Omental fat pad (tissue), 4 donors: Measurements from ENCODE around the gene PSMB4. TPM values are rescaled to one million over a fixed set of nuclear protein-coding genes. Genes with fewer than 3 reads are reported as not detected.

Experiments used
- ATAC-seq: fragments of 150-250 bp; one replicate; pipeline ENCODE4 v1.9.1; 2016; ENCODE audit warnings: mild to moderate bottlenecking, moderate library complexity; ENCODE audit not compliant: low FRiP score
- DNase-seq: peaks from one replicate; pipeline ENCODE4 v3.0.0-alpha.2; 2019; ENCODE audit warnings: low spot score
- CTCF ChIP-seq, 3 donors: fragments of 450-650 bp; IDR thresholded peaks; one replicate each; pipeline ENCODE4 v1.5.1; 2016 to 2017; ENCODE audit warnings: antibody characterized with exemption in 3 of 3, mild to moderate bottlenecking in 3 of 3, moderate library complexity in 2 of 3
- total RNA-seq, 4 donors: library from RNA; depleted of rRNA; stranded (reverse); fragments of >200 nt; gene quantifications; one replicate each; pipeline ENCODE4 v1.1.0, GENCODE V29; 2016

Gene PSMB4
- total RNA-seq, 4 donors from 2014 or later: 218 to 238 (median 231) TPM

DNA sequence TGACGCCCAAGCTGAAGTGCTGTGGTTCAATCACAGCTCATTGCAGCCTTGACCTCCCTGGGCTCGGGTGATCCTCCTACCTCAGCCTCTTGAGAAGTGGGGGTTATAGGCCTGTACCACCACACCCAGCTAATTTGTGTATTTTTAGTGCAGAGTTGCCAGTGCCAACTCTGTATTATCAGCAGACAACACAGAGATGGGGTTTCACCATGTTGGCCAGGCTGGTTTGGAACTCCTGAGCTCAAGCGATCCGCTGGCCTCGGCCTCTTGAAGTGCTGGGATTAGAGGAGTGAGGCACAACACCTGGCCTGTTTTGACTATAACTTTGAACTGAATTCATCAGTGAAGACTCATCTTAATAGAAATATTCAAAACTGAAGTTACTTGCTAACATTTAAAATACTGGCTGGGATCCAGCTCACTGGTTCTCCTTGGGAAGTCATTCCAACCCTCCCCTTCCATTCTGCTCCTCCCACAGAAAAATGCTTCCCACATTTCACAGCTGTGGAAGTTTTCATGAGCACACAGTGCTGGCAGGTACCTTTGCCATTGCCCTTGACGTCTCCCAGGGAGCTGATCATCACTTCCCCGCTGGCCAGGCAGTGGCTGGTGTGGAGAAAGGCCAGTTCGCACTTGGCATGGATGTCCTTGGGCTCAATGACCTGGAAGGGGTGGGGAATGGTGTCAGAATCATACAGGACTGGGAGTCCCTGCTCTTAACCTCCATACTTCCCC, 31.5 kb upstream of the PSMB4 start:
- ATAC-seq (peak; percentile 64), DNase-seq (no peak)
- TF ChIP-seq CTCF (IDR thresholded peaks at IDR 0.05): no peak

DNA sequence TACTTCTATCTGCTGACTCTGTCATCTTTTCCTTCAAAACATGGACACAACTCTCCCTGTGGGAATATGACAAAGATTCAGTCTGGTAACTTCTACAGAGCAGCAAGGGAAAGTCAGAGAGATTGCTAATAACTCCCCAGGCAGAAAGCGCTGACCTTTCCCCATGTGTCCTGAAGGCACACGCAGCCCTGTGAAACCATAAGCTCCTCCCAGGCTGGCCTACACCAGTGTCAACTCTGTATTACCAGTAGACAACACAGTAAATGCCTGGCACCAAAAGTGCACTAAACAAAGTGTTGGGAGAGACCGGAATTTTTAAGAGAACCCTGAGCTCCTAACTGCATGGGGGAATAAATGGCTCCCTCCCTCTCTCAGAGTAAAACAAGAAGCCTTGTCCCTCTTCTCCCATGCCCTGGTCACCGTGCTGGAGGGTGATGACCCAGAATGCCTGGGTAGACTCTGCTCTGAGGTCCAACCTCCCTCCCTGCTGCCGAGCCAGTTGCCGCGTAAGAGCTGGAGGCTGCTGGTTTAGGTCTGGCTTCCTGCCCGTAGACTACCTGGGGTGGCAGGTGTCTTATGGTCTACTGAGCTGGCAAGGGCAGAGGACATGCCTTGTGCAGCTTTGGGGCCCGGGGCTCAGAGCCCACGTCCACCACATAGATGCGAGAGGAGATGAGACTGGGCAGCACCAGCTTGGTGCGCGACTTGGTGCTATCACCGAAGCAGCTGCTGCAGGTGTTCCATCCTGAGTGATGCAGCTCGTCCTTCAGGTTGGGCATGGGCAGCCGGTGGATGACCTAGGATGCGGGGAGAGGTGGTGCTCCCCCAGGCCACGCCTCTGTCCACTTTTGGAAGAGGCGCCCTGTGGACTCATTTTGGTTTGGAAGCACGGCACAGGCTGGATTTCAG, 30.7 kb upstream of the PSMB4 start:
- no peak for ATAC-seq
- DNase-seq: no peak
- TF ChIP-seq CTCF (IDR thresholded peaks at IDR 0.05): no peak

DNA sequence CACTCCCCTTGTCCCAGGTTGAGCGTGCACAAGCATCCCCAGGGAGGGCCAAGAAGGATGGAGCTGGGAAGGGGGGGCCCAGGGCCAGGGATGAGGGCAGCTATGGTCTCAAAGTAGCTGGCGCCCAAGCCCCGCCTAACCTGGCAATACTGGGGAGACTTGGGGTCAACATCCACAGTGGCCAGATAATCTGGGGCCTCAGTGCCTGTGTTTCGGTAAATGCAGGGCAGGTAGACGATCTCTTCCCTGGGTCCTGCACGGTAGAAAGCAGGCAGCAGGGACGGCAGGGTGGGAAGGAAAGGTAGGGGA, 30.1 kb upstream of the PSMB4 start:
- no peak for TF ChIP-seq CTCF (IDR thresholded peaks at IDR 0.05)
- DNase-seq: no peak
- ATAC-seq: no peak

DNA sequence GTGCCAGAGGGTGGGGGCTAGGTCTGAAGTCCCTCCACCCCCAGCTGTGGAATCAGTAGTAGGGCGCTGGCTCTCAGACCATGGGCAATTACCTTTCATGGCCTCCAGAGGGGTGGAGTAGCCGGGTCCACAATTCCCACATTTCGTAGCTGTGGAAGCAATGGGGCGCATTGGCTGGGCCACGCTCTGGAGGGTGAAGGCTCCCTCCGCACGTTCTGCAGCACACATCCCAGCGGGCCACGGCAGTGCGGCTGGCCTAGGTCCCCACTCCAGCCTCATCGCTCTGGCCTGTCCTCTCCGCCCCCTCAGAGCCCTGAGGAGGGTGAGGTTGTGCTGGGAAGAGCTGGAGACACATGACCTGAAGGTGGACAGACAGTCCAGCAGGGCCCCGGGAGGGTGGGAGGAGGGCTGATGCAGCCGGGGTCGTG, 29.7 kb upstream of the PSMB4 start:
- TF ChIP-seq CTCF (IDR thresholded peaks at IDR 0.05): no peak
- ATAC-seq (no peak), DNase-seq (no peak)

- TF ChIP-seq CTCF (IDR thresholded peaks at IDR 0.05): no peak
- DNase-seq (no peak), ATAC-seq (no peak)
Observed at GRCh38 chr1:151370211-151370911, 29.0 kb upstream of the PSMB4 start.

DNA sequence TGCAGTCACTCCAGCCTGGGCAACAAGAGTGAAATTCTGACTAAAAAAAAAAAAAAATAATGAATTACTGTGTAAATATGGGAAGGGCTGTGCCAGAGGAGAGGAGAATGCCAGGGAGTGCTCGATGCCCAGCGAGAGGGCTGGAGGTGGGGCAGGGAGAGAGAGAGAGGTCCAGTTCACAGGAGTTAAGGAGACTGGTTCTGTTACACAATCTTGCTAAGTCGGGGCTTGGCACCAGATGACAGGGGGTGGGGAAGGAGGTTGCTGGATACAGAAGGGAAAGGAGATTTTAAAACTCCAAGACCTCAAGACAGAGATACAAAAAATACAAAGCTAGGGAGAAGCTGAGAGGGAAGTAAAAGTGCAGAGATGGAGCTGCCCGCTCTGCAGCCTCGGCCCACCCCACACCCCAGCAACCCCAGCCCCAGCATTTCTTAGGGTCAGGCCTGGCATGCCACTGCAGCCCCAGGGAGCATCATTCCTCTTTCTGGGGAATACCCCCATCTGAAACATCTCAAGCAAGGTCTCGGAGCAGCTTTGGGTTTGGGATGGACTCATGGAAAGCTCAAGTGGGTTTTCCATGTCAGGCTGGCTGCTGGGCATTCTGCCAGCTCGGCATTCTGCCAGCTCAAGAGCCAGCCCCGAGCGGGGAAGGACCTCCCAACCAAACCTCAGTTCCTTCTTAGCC, 27.9 kb upstream of the PSMB4 start:
- peak; percentile 32 for ATAC-seq
- peak; percentile 34 for DNase-seq
- TF ChIP-seq CTCF (IDR thresholded peaks at IDR 0.05): no peak
